Activated CD4-positive, alpha-beta T cell treated with anti-CD3 and anti-CD28 coated beads for 1 hour (primary cell): ENCODE data around the gene MYRF.

ENCODE experiments used
- DNase-seq: peaks from one replicate; pipeline ENCODE4 v3.0.0-alpha.2; 2020

The MYRF gene

DNA sequence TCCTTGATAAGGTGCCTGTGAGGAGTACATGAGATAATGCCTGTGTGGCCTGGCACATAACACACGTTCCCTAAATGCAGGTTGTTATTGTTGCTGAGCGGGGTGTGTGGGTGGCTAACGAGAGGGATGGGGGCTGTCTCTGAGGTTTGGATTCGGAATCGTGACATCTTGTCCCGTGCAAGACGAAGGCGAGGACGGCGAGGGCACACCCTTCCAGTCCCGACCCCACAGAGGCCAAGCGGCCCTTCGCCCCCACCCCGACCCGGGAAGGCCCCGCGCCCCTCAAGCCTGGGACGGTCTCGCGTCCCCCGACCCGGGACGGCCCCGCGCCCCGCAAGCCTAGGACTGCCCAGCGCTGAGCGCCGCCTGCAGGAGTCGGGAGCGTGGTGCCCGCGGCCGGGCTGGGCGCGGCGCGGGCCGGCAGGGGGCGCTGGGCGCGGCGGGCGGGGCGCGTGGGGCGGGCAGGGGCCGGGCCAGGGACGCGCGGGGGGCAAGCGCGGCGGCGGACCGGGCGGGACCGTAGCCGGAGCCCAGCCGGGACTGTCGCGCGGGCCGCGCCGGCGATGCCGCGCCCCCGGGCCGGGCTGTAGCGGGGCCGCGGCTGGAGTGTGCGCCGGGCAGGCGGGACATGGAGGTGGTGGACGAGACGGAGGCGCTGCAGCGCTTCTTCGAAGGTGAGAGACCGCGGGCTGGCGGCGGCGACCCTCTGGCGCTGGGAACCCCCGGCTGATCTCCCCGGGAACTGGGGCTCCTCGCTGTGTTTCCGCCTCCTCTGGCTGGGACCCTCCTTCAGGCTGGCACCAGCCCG, at the start of gene MYRF:
MYRF (plus strand) TSS at position 520 of the 808 bp plus-strand sequence; CDS start at position 629, 109 bp downstream.
- peak; percentile 31 for DNase-seq

DNA sequence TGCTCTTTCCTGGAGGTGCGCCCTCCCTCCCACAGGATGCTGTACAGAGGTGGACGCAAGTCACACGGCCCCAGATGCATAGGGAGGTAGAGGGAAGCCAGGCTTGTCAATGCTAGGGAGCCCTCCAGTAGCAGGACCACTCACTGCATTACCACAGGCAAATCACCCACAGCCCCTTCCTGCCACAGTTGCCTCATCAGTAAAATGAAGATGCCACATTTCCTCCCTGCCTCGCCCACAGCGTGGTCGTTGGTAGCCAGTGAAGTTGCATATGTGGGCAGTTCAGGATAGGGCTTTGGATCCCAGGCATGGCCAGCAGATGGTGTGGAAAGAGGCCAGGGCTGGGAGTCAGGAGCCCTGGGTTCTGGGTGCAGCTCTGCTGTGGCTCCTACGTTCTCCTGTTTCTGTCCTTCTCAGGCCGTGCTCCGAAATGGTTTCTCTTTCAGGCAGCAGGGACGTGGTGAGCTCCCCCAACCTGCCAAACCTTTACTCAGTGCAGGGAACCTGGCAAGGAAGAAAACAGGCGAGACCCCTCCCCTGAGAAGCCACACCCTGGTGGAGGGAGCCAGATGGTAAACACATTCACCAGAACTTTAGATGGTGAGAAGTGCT, 49.6 kb upstream of the MYRF start:
- DNase-seq = no peak

DNA sequence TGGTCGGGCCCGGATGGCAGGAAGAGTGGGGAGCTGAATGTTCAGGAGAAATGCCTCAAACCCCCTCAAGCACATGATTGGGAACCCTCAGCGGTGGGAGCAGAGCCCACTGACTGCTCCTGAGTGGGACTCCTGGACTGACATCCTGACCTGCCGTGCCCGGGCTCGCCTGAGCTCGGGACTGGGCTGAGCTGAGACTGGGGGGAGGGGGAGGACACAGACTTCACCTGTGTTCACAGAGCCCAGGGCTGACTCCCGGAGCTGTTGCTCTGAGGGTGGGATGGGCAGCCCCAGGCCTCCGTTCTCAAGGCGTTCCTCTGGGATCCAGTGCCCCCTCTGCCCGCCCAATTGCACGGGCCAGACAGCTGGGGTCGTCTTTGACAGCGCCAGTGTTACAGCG, 47.6 kb upstream of the MYRF start:
- DNase-seq = no peak

DNA sequence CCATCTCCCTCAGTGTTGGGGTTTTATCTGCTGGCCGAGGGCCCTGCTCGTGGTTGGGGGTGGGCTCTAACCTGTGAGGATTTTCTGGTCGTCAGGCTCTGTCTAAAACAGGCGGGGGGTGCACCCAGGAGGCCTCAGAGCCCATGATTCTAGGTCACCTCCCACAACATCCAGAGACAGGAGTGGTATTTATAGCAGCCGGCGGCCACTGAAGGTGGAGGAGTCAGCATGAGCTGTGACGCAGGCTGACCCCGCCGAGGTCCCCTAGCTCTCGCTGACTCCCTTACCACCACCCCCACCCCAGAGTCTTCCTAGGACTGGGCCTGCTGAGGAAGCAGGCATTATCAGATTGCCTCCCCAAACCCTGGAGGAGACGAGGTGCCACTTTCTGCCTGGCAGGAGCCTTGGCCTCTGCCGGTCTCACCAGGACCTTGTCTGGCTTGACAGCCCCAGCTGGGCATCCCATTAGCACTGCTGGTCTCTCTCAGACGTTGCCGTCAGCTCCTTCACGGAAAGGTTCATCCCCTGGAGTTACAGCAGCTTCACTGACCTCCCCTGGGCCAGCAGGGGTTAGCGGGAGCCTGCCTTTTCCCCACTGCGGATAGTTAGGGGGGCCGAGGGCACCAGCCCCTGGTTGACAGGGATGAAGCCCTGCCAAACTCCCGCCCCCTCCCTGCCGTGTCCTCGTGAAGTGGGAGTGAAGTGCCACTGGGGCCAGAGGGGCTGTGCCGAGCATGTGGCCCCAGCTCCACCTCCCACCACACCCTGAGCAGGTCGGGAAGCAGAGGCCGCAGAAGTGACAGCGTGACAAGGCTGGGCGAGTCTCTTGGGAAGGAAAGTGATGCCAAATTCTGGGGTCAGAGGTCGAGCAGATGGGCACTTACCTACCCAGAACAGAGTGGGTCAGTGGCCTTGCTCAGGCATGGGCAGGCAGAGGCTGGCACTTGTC, 45.7 kb upstream of the MYRF start:
- DNase-seq = no peak

DNA sequence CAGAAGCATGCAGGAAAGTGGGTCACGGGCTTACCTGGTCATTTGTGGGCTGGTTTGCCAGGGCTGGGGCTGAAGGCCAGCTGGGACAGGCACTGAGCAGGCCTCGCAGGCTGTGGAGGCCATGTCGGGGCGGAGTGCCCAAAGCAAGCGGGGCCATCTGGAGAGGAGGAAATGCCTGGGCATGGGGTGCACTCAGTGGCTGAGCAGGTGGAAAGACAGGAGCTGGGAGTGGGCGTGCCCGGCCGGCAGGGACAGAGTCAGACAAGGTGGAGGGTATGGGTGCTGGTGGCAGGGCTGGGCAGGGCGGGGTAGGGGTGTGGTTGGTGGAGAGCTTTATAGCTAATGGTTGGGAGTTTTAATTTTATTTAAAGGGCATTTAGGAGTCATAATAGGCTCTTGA, 44.9 kb upstream of the MYRF start:
- no peak for DNase-seq

DNA sequence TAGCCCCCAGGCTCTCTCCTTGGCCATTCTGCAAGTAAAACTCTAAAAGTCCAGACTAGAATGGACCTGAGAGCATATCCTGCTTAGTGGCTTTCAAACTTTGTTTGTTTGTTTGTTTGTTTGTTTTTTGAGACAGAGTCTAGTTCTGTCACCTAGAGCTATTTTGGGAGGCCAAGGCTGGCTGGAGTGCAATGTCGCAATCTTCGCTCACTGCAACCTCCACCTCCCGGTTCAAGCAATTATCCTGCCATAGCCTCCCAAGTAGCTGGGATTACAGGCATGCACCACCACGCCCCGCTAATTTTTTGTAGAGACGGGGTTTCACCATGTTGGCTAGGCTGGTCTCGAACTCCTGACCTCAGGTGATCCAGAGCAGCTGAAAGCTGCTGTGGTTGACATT, 43.3 kb upstream of the MYRF start:
- no peak for DNase-seq

DNA sequence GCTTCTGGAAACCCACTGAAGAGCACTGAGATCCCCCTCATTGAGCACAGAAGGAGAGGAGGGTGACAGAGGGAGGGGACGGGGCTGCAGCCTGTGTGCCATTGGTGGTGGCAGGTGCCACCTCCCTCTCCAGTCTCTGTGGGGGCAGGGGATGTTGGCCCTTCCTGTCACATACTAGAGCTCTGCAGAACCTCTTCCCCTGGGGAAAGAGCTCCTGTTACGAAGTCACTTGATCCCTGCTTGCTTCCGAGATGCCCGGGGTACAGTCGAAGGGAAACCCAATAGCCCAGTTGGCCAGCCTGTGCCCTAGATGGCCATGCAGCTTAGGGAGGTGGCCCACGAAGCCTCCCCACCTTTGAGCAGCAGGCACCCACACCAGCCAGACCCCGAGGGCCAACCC, 42.9 kb upstream of the MYRF start:
- no peak for DNase-seq

DNA sequence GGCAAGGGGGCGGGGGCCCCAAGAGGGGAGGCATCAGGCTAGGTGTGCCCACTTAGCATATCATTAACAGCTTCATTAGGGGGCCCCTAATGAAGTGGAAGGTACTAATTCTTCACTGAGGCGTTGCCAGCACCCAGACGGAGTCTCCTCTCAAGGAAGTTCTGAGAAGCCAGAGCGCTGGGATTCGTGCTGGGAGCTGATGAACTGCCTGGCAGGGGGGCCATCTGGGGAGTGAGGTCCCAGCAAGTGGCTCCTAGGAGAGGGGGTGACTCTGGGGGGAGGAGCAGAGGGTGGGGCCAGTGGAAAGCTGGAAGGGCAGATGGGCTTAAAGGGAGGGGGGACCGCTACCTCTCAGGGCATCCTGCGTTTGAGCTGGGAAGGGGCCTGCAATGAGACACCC, 42.4 kb upstream of the MYRF start:
- no peak for DNase-seq

DNA sequence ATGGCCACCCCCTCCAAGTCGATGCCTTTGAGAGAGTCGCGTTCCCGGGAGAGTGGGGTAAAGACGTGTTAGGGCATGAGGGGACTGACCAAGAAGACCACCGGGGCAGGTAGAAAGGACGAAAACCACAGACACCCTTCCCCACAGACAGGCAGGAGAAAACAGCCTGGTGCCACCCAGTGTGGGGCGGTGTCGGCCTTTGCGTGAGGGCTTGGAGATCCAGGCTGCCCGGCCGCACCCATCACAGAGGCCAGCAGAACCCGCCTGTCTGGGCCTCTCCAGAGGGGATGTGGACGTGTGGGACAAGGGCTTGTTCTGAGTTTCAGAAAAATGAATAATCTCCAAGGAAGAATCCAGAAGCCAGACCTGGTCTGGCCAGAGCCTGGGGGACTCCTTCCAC, 41.4 kb upstream of the MYRF start:
- DNase-seq = no peak

DNA sequence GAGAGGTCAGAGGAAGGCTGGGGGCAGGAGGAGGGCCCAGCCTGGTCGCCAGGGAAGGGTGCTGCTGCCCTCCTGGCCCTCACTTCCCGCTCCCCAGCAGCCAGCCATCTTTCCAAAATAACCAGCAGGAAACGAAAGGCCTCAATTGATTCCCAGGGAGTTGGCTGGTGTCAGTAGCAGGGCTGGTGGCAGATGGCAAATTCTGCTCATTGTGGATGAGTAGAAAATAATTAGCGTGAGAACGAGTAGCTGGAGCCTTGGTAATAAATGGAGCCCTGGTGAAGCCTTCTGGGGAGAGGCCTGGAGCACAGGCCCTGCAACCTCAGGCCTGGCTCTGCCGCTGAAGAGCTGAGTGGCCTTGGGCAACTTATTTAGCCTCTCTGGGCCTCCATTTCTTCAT, 40.9 kb upstream of the MYRF start:
- no peak for DNase-seq

DNA sequence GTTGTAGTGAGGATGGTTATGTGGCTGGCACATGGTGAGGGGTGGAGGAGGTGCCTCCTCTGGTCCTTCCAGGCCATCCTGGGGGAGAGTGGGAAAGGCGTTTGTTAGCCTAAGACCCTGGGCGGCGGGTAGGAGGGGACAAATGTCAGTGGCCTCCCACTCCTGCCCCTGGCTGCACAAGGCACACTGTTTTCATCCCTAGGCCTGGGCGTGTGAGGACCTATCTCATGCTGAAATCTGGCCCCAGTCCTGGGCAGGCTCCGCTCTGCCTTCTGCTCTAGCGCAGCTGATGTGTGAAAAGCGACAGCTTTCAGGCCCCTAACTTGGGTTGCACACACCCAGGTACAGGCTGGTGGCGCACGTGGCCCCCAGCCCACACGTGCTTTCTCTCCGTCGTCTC, 40.1 kb upstream of the MYRF start:
- DNase-seq = no peak

DNA sequence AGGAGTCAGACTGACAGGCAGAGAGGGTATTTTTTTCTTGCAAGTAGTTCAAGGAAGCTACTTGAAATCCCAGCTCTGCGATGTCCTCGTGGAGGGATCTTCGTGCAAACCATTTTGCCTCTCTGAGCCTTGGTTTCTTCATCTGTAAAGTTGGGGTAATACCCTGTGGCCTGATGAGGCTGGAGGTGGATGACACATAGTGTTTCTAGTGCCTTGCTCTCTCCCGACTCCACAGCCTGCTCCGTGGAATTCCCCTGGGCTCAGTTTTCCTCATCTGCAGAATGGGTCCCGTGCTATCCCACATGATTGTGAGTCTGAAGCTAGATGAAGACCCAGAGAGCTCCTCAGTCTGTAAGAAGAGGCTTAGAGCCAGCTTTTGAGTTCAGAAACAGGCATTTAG, 39.6 kb upstream of the MYRF start:
- DNase-seq = no peak

DNA sequence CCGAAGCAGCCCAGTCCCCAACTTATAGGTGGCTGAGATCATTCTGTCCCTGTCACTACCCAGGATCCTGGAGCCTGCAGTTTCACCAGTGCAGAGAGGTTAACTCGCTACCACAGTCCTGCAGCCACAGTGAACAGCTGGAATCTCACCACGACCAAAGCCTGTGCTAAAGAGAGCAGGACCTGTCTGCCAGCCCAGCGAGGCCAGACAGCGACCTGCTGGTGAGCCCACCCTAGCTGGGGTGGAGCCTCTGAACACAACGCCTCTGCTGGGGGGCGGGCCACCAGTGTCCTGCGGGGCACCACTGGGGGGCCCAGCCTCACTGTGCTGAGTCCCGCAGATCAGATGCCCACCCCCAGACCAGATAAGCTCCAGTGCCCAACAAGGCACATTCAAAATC, 39.0 kb upstream of the MYRF start:
- DNase-seq = no peak

DNA sequence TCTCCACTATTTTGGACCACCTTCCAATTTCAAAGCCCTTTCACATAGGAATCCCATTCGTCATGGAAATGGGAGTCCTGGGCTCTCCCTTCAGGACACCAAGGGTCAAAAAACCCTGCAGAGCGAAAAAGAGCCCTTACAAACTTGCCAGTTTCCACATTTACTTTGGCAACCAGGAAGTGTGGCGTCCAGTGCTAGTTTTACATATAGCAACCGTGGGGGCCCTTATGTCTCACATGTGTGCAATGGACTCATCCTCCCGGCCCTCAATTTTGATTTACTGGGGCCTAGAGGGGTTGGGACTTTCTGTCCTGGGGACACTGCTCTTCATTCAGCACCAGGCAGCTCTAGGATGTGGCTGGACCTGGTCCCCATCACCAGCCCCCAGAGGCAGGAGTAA, 38.5 kb upstream of the MYRF start:
- no peak for DNase-seq

DNA sequence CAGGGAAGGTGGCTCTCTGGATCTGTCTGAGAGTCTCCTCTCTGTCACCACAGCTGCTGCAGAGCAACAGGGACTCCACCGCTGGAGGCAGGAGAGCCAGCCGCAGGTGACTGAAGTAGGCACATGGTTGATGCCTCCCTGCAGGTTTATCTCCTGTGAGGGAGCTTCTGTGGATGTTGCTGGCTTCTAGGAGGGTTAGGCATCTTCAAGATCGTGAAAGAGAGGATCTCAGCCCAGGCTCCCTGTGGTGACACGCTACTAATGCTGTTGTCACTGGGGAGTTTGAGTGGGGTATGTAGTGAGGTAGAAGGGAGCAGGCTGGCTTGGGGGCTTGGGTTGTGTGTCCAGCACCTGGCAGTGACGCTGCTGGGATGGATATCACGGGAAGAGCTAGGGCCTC, 38.1 kb upstream of the MYRF start:
- DNase-seq = no peak

DNA sequence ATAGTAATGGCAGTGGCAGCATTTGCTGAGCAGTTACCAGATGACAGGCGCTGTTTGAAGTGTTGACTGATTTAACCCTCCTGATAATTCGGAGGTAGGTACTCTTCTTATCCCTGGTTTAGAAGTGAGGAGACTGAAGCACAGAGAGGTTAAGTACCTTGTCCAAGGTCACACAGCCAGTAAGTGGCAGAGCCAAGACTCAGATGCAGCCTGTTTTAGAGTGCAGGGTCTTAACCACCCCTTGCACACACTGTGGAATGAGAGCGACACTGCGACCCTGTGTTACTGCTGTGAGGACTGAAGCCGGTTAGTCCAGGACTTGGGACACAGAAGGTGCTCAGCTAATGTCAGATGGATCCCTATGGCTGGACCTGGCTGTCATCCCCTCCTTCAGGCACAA, 37.5 kb upstream of the MYRF start:
- no peak for DNase-seq

DNA sequence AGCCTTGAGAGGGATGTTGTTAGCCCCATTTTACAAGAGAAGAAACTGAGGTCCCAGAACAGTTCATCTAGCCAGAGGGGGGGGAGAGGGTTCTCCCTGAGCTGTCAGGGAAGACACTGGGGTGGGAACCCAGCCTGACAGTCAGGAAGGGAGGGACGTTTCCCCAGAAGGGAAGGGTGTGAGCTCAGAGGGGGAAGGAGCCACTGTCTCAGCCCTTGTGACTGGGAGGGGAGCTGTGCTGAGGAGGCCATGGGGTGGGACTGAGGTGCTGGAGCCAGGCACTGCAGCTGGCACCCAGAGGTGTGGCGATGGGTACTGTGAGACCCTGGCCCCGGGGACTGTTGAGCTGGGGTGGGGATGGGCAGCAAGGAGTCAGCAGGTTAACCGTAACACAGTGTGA, 36.6 kb upstream of the MYRF start:
- no peak for DNase-seq

DNA sequence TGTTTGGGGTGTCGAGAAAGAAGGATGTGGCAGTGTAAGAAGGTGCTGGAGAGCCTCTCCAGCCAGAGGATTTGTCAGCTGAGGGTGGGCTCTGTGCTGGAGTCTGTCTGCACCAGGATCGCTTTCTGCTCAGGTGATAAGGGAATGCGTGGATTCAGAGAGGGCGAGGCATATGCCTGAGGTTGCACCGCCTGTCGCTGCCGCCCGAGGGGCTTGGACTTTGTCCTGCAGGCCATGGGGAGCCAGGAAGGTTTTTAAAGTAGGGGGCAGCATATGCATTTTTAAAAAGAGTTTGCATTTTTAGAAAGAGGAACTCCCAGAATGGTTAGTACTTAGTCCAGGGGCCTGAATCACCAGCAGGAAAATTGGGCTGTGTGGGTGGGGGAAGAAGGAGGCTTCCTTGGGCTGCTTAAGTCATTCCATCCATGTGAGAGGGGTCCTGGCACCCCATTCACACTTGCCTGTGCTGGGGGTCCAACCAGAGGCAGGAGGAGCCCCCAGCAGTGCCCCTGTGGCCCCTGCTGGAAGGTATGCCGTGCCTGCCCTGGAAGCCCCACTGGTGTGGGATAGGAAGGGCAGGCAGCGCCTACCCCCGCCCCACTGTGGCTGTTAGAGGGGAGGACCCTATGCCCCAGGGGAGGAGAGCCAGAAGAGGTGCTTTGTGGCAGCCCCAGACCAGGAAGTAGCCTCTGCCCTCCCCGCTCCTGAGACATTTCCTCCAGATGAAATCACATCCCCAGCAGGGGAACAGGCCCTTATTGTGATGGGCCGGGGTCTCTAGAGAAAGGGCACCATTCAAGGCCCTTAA, 35.8 kb upstream of the MYRF start:
- no peak for DNase-seq

DNA sequence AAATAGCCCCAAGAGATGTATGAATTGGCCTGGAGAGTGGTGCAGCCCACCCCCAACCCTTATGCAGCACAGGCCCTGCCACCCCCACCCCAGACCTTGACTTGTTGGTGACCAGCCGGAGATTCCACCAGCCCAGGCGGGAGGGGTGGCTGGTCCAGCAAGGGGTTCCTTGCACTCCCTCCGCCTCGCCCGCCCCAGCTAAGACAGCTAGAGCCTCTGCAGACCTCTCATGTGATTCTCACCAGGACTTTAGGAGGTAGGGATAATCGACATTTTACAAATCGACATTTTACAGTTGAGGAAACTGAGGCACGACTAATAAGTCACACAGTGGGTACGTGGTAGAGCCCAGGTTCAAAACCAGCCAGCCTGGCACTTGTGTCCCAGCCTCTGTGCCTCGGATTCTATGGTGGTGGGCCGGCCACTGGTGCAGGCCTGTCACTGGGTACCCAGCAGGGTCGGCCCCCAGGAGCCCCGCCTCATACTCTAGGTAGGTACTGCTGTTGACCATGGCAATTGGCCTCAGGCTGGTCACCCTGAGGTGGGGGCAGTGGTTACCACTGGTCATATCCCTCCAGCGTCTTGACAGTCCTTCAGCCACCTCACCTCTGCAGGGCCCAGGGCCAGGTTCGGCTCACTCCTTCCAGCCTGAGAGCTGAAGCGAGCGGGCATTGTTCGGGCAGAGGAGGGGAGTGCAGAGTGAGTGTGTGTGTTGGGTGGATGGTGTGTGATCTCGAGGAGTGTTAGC, 35.0 kb upstream of the MYRF start:
- DNase-seq = no peak

DNA sequence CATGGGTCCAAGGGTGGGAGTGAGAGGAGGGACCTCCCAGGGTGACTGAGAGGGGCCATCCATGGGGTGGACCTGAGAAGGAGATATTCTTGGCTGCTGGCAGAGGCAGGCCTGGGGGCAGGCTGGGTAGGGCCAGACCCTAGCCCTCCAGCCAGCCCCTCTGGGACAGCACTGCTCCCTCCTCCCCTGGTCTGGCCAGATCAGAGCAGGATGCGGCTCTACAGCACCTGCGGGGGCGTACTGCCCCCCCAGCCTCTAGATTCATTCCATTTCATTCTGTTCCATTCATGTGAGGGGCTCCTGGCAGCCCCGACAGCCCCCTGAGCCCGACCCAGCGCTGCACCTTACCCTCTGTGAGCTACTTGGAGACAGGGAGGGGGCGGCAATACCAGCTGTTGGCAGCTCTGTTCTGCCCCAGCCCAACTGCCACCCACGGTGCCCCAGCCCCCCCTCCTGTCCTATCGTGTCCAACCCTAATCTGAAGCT, 34.3 kb upstream of the MYRF start:
- DNase-seq = no peak

DNA sequence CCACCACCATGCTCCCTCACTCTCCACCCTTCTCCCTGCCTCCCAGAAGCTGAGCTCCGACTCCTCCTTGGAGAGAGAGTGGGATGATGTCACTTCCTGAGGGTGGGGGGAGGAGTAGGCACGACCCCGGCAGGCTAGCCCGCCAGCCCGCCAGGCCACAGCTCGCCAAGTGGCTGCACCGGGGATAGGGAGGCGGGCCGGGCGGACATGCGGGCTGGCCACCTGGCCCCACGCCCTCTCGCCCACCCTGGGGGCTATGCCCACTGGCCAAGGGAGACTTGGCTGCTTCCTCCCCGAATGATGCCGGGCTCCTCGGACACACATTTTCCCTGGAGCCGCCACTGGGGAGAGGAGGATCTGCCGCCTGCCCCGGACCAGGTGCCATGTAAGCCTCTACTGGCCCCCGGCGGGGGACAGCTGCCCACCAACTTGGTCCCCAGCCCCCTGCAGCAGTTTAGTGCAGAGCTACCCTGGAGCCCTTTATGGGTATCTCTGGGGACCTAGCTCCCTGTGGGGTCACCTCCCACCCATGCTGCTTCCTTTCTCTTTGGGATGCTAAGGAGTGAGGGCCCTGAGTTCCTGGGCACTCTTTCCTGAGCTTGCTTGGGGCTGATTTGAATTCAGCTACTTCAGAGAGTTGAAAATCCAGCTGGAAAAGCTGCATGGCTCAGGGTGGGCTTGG, 33.7 kb upstream of the MYRF start:
- DNase-seq = no peak
